HG02970 (cell line): Measurements from ENCODE around the gene CCDC78.
A peak's percentile ranks its signal among the peaks of the same experiment; 100 is the strongest.
"Not testable (repeated sequence)": the region's sequence is repeated elsewhere in the genome, so short reads cannot be mapped to it uniquely, and the experiment has no call there.

Experiments used
- ATAC-seq: cut with Tn5 transposase; IDR thresholded peaks from one replicate; pipeline ENCODE4 v1.9.1; 2021; ENCODE audit warnings: mild to moderate bottlenecking, moderate library complexity, moderate number of reproducible peaks; ENCODE audit not compliant: unreplicated experiment, low FRiP score

Gene CCDC78

DNA sequence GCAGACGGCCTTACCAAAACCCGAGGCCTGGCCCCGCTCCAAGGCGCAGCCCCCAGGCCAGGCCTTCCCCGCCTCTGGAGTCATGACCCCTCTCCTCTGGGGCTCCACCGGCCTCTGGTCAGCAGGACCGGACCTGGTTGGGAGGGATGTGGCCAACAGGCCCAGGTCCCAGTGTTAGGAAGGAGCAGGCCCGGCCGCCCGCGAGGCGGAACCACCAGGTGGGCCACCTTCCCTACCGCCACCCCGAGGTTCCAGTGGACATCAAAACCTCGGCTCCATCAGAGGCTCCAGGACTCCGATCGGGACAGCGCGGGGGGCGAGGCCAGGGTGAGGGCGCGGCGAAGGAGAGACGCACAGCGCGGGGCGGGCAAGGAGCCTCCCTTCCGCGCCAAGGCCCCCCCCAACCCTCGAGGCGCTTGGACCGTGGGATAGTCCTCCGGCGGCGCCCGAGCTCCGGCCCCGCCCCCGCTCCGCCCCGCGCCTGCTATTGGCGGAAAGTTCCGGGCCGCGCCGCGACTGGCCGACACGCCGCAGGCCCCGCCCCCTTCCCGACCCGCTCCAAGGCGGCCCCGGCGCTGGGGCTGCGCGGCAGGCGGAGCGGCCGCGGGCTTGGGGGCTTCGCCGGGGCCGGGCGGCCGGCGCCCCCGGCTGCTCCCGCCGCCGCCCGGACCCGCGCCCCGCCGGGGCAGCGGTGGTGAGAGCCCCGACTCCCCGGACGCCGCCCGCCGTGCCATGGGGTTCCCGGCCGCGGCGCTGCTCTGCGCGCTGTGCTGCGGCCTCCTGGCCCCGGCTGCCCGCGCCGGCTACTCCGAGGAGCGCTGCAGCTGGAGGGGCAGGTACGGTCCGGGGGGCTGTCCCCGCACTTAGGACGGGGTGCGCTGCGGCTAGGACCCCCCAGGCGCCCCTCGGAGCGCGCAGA, 11.4 kb downstream of the CCDC78 start, which contains the start of gene METRN:
METRN (plus strand) TSS at position 561 of the 919 bp plus-strand sequence; CDS start at position 733, 172 bp downstream.
- peak; percentile 52 for ATAC-seq

DNA sequence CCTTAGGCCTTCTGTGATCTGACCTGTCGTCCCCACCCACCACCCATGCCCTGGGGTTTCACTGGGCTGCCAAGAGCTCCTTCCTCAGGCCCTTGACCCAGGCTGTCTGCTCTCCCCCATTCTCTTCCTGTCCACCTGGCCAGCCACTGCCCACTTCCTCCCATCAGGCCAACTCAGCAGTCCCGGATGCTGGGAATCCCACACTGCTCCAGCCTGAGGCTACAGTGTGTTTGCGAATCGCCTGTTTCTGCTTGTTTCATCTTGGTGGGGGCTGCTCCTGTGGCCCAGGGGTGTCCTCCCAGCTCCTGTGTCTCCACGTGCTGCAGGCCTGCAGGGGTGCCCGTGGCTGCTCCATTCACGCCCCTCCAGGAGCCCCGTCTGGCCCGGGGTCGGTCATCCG, 12.2 kb downstream of the CCDC78 start:
- no peak for ATAC-seq

DNA sequence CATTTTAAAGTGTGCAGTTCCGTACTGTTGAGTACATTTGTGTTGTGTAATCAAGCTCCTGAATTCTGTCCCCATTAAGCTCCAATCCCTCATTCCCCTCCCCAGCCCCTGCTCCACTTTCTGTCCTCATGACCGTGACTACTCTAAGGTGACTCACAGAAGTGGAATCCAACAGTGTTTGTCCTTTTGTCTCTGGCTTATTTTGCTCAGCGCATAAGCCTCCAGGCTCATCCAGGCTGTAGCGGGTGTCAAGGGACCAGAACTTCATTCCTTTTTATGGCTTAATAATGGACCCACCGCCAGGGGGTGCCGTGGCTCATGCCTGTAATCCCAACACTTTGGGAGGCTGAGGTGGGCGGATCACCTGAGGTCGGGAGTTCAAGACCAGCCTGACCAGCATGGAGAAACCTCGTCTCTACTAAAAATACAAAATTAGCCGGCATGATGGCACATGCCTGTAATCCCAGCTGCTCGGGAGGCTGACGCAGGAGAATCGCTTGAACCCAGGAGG, 13.4 kb downstream of the CCDC78 start:
- not testable (repeated sequence) for ATAC-seq

DNA sequence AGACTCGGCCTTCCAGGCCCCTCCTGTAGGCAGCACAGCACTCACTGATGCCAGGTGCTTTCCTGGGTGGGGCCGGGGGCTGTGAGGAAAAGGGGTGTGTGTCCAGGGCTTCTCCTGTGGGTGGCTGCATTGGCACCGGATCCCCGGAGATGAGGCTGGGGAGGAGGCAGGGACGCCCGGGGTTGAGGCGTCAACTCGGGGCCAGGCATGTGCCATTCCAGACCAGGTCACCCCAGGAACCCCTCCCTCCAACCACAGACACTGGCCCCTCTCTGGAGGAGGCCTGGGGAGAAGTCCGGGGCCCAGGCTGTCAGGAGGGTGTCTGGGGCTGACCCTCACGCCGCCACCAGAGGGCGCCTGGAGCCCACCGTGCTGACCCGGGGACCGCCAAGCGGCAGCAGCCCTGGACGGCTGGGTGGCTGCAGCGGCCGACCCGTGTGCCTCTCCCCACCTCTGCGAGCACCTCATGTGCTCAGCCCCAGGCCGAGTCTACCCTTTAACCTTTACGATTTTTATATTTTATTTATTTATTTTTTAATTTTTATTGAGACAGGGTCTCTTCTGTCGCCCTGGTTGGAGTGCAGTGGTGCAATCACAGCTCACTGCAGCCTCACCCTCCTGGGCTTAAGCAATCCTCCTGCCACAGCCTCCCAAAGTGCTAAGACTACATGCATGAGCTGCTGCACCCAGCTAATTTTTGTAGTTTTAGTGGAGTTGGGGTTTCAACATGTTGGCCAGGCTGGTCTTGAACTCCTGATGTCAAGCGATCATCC, 14.5 kb downstream of the CCDC78 start:
- ATAC-seq: no peak

DNA sequence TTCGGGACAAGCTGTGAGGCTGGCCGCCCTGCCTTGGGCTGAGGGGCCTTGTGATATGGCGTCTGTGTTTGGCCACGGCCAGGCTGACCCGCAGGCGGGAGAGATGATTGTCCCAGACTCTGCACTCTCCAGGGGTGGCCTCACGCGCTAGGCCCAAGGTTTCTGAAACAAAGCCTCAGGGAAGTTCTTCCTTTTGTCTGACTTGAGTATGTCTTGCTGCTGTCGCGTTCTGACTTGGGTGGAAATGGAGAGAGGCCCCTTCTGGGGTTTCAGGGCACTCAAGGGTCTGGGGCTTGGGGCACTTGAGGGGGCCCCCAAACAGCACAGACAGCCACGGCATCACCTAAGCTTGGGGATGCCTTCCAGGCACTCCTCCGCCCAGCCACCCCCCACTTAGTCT, 15.2 kb downstream of the CCDC78 start:
- ATAC-seq: no peak

DNA sequence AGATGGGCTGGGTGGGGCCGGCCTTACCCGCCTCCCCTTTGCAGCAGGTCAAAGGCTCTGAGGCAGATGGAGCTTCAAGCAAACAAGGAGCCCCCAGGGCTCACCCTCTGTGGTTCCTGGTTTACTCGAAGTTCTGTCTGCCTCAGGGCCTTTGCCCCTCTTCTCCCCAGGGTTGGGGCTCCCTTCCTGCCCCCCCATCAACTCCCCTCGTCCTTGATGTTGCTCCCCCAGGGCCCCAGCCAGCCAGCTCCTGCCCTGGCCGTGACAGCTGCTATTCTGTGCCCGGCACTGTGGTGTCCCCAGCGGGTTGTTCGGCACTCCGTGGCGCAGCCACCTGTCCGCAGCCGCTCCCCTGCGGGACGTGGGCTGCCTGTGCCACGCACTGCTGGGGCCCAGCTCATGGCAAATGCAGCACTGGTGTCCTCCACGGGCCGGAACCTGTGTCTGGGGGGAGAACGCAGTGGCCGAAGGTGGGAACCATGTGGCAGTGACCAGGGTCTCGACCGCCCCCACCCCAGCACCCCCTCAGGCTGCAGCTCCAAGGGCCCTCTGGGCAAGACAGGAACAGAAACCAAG, 15.7 kb downstream of the CCDC78 start:
- ATAC-seq: no peak

DNA sequence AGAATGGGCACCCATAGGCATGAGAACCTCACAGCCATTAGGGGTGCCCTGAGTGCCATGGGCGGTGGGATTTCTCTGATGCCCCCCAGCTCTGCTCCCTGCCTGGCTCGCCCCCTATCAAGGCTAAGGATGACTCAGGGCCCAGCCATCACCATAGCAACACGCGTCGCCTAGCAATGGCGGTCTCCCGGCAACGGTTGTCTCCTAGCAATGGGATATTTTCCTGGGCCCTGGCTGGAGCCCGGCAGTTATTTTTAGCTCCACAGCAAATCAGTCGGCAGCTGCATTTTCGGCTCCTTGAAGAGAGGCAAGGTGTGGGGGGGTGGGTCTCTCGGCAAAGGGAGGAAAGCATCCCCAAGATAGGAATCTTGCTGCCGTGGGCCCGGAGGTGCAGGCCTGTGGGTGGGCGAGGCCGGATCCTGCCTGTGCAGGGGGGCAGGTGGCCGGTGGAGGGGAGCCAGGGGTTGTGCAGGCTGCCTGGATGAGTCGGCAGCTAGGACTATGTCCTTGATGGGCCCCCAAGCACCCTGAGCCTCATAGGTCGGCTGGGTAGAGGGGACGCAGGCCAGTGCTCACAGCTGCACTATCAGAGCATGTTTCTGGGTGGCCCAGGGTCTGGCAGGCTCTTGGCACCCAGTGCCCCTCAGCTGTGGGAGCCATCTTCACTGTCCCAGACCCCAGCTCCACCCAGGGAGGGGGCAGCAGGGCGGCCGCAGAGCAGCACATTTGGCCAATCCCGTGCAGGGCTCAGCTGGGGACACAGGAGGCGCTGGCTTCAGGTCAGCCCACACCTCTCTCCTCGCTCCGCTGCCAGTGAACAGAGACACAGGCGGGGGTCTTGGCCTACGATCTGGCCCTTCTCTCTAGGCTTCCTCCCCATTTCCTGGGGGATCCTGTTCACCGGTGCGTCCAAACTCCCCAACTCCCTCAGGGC, 16.4 kb downstream of the CCDC78 start:
- ATAC-seq: no peak

DNA sequence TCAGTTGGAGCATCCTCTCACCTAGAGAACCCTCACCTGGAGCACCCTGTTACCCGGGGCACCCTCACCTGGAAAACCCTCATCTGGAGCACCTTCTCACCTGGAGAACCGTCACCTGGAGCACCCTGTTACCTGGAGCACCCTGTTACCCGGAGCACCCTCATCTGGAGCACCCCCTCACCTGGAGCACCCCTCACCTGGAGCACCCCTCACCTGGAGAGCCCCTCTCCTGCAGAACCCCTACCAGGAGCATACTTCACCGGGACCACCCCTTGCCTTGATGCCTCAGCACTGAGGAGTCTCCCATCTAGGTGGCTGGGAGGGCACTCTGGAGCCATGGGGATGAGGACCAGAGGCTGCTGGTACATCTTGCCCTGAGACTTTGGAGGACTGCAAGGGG, 17.3 kb downstream of the CCDC78 start:
- no peak for ATAC-seq

DNA sequence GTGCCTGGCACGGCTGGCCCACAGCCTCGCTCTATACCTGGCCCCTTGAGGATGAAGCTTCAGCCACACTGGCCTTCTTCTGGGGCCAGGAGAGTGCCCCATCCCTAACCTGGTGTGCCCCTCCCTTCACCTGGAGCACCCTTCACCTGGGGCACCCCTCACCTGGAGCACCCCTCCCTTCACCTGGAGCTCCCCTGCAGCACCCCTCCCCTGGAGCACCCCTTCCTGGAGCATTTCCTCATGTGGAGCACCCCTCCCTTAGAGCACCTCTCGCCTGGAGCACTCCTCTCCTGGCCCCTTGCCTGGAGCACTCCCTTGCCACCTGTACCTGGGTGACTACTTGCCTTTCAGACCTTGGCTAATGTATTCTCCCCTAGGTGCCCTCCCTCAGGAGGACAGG, 18.2 kb downstream of the CCDC78 start:
- ATAC-seq: no peak

DNA sequence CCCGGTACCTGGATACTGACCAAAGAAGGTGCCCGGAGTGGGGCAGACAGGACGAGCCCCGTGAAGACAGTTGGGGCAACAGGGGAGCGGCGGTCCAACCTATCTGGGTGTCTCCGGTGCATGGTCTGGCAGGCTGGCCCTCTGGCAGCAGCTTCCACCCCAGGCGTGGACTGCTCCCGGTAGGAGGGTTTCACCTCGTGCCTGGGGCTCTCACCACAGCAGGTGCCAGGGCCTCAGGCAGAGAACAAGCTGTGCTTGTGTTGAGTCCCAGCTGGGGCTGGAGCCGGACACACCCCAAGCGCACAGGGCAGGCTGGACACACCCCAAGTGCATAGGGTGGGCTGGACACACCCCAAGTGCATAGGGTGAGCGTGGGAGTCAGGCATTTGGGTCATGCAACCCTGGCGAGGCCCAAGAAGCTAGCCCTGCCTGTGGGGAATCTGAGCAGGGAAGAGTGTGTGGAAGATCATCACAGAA, 19.1 kb downstream of the CCDC78 start:
- ATAC-seq: no peak

DNA sequence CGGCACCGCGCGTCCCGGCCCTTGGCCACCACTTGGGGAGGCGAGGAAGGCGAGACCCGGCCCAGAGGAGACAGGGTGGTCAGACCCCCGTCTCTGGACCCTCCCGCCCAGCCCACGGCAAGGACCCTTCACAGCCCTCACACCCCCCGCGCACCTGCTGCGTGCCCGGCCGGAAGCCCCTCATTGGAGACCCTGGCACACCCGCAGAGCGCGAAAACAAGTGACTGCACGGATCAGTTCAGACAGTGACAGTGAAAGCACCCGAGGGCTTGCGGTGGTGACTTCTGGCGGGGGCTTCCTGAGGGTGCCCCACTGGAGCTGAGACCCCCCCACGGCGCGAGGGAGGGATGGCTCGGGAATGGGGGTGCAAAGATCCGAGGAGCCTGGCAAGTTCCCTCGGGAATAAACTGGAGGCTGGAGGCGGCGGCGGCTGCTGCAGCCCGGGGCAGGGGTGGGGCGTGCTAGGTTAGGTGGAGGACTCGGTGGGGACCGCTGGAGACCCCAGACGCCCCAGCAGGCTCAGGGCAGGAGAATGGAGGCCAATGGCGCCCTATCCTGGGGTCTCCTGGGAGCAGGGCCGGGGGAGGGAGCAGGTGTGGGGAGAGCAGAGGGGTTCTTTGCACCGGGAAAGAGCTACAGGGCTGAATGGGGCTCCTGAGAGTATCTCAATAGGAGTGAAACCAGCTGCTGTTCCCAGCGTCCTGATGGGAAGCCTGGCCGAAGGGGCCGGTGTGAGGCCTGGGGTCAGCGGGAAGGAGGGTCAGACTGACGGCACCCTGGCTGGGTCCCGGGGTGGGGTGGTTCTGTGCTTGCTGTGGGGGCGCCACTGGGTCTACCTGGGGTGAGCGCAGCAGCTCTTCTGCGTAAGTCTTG, 19.8 kb downstream of the CCDC78 start:
- ATAC-seq: no peak

DNA sequence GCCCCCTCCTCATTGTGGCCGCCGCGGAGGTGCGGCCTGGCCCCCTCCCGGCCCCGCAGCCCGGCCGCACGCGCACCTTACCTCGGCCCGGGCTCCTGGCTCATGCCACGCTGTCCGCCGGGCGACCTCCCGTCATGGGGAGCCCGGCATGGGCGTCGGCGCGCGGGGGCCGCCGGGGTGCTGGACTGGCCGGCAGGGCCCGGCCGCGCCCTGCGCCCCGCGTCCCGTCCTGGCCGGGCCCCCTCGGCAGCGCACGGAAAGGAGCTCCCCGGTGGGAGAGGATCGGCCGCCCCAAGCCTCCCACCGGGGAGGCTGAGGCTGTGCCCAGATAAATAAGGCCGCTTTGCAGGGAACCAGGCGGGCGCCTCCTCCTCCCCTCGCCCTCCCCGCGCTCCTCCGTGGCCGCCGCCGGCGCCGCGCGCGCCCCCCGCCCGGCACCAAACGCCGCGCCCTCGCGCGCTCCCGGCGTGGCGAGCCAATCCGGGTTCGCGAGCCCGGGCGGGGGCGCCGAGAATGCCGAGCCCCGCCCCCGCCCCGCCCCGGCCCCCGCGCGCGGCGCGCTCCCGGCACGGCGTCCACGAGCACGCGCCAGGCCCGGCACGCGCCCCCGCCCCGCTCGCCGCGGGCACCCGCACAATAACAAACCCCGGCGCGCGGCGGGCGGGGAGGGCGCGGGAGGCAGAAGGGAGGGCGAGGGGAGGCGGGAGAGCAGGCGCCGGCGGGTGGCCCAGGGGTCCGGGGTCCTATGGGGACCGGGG, 20.6 kb downstream of the CCDC78 start, which contains the start of gene FBXL16:
FBXL16 (minus strand) TSS at position 371 of the 758 bp plus-strand sequence. CDS start 8,396 bp downstream, outside the sequence.
- no peak for ATAC-seq

DNA sequence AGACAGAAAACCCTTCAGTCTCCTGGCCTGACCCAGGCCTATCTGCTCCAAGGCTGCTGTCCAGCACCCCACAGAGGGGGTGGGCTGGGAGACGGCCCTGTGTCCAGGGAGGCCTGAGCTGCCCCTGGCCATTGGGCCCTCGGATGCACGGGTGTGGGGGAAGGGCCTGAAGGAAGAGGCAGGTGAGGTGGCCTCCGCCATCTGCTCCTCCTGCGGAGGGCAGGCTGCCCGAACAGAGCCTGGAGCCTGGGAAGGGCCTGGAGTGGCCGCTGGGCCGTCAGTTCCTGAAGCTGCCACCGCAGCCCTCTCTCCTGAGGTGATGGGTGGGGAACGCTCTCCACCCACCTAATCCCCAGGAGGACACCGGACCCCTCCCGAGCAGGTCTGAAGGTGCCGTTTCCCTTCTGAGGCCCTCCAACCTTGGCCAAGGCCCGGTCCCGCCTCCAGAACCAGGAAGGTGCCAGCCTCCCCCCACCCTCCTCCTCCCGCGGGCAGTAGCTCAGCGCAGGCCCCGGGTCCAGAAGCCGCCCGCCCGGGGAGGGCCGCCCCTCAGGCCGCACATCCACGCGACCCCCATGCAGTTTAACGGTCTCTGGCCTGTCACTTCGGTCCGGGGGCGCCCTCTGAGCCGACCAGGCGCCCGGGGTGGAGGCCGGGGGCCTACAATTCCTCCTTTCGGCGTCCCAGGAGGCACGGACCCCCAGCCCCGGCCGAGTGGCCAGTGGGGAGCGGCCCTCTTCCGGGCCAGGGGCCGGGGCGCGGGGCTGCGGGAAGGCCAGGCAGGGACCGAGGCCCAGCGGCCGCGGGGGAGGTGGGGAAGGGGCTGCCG, 21.5 kb downstream of the CCDC78 start:
- no peak for ATAC-seq

DNA sequence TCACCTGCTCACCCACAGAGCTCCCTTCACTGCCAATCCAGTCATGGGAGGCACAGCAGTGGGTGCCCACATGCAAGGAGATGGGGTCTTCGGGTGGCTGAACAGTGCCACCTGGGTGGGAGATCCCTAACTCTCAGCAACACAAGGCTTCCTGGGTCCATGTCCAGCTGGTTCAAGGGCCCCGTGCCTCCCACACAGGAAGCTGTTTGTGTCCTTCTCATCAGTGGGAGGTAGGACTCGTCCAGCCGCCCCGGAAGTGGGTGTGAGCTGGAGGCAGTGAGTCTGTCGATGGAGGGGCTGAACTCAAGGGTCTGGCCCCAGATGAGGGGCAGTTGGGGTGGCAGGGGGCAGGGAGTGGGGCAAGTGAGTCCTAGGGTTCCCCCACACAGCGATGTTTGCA, 22.2 kb downstream of the CCDC78 start:
- no peak for ATAC-seq

DNA sequence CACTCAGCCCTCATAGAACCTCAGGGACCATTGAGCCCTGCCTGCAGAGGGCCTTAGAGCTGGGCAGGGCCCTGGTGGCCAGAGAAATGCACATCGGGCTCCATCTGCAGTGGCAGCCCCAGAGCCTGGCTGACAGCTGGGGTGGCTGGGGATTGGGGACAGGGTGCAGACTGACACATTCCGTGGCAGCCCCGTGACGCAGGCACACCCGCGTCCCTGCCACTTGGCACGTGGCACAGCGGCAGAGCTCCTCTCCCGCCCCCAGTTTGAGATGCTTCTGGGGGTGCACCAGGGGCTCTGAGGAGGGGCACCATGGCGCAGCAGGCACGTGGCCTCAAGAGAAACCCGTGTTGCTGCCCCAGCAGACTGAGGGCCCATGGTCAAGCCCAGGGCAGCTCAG, 22.8 kb downstream of the CCDC78 start:
- no peak for ATAC-seq

DNA sequence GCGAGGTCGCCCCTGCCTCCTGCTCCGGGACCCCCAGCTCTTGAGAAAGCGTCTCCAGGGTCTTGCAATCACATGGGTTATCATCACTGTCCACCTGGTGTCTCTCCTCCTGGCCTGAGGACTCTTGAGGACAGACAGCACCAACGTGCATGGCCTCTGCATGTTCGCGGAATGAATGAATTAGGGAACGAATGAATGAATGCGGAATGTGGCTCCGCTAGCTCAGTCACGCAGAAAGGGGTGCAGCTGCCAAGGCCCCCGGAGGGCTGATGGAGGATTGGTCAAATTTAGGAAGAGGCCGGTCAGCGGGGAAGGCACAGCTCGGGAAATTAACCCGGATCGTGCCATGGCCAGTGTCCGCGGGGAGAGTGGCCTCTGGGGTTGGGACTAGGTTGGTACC, 23.9 kb downstream of the CCDC78 start:
- no peak for ATAC-seq
